GM18498 (cell line): Measurements from ENCODE around the gene OR52D1.

Source experiments
- ATAC-seq: cut with Tn5 transposase; IDR thresholded peaks from one replicate; pipeline ENCODE4 v1.9.1; 2021; ENCODE audit warnings: mild to moderate bottlenecking, moderate library complexity; ENCODE audit not compliant: unreplicated experiment

OR52D1 gene

DNA sequence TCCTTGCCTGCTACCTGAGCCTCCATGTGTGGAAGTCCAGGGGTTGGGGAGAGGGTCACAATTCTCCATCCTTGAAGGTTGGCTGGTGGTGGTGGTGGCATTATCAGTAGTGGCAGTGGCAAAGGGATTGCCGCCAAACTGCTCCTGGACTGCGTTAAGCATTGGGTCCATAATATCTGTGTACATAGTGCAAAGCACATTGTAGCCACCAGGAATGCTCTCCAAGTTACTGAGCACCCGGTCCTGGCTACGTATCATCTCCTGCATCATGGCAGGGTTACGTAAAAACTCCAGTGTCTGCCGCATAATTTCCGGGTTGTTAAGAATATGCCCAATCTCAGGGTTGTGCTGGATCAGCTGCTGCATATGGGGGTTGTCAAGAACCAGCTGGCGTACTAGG lies 20.1 kb downstream of the OR52D1 start:
- ATAC-seq: no peak

GRCh38 chr11:5509803-5510202 lies 21.3 kb downstream of the OR52D1 start, which contains the start of gene UBQLN3:
TSS of gene UBQLN3 (minus strand) at chr11:5509957. CDS start at chr11:5509558, 399 bp downstream.
- no peak for ATAC-seq

GRCh38 chr11:5514841-5515240 lies 26.4 kb downstream of the OR52D1 start:
- no peak for ATAC-seq

- no peak for ATAC-seq
Observed at GRCh38 chr11:5516599-5516998, 28.1 kb downstream of the OR52D1 start, which contains the start of gene UBQLNL. TSS of gene UBQLNL (minus strand) at chr11:5516699. CDS start at chr11:5516441, 258 bp downstream.

DNA sequence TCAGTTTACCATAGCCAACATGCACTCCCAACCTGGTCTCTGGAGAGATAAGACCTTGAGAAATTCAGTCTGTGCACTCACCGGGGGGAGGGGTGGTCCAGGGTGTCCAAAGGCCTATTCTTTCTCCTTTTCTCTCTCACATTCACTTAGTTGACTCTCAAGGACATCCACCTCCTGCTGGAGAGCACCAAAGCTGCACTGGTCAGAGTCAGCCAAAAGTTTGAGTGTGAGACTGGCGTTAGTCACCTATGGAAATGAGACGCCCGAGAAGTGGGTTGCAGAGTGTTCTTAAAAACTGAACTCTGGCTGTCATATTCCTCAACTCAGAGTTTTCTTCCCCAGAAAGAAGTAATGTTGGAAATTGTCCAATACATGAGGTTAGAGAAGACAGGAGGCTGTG lies 33.1 kb downstream of the OR52D1 start:
- ATAC-seq: no peak

DNA sequence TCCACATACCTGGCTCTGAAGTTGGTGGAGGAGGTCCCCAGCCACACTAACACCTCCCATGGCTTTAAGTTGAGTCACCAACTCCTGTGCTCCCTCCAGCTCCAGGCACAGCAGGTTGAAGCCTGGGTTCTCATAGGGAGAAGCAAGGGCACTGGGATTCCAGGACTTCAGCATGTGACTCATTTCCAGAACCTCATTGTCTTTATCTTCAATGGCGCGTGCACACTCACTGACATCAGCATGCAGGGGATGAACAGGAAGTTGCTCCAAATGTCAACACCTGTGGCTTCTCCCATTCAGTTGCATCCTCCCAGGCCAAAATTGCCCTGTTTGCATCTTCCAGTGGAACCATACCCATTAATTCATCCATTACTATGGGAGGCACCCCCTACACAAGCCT lies 33.8 kb downstream of the OR52D1 start:
- no peak for ATAC-seq

- ATAC-seq: no peak
Observed at GRCh38 chr11:5524756-5525155, 36.3 kb downstream of the OR52D1 start.

DNA sequence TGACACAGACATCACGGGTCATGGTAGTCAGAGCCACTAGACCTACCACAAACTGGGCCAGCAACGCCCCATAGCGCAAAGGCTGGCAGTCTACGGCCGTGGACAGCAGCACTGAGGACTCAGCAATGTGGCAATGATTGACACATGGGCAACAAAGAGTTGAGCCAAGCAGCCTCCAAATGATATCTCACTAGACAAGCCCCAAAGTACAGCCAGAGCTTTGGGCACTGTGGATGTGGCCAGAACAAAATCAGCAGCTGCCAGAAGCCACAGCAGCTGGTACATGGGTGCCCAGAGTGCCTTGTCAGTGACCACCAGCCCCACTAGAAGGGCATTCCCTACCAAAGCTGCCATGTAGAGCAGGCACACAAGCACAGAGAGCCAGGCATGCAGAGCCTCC lies 39.2 kb downstream of the OR52D1 start:
- ATAC-seq: no peak

- no peak for ATAC-seq
Observed at GRCh38 chr11:5528495-5528894, 40.0 kb downstream of the OR52D1 start.

- ATAC-seq: no peak
Observed at GRCh38 chr11:5531053-5531831, 42.8 kb downstream of the OR52D1 start.

- ATAC-seq: no peak
Observed at GRCh38 chr11:5534046-5534445, 45.6 kb downstream of the OR52D1 start.

DNA sequence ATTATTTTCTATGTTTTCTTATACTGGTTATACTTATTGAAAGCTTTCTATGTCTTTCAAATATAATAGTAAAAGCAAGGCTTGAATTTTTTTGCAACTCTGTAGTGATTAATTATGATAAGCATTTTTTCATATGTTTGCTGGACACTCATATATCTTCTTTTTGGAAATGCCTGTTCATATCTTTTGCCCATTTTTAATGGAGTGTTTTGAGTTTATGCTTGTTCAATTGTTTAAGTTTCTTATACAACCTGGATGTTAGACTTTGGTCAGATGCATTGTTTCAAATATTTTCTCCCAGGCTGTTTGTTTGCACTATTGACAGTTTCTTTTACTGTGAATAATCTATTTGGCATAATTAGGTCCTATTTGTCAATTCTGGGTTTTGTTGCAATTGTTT lies 48.0 kb downstream of the OR52D1 start:
- no peak for ATAC-seq
